SU-DHL-6 (cell line): ENCODE measurements around the gene DCXR.

Experiments
- H2AFZ ChIP-seq: fragments of 200-600 bp; sonication (generic); 2 replicates; pipeline ENCODE4 v1.6.1; 2014; ENCODE audit warnings: low read depth, mild to moderate bottlenecking, moderate library complexity, mixed read lengths, antibody characterized with exemption, low read length; ENCODE audit not compliant: severe bottlenecking
- H3F3A ChIP-seq: fragments of 200-600 bp; shearing (Covaris generic); 2 replicates; pipeline ENCODE4 v1.6.0; 2016; ENCODE audit warnings: antibody characterized with exemption, mild to moderate bottlenecking; ENCODE audit not compliant: insufficient read depth
- H3K27ac ChIP-seq: fragments of 200-600 bp; sonication (generic); 2 replicates; pipeline ENCODE4 v1.5.1; 2016; ENCODE audit warnings: low read depth, mild to moderate bottlenecking, low read length, moderate library complexity, mixed read lengths
- H3K27me3 ChIP-seq: fragments of 200-600 bp; sonication (generic), shearing (Covaris generic); 2 replicates; pipeline ENCODE4 v1.6.0; 2014; ENCODE audit warnings: mild to moderate bottlenecking, low read length
- H3K36me3 ChIP-seq: fragments of 200-600 bp; sonication (generic); 2 replicates; pipeline ENCODE4 v1.6.1; 2014; ENCODE audit warnings: mild to moderate bottlenecking, low read length, mixed read lengths
- H3K4me2 ChIP-seq: fragments of 300-600, 200-600 bp; shearing (Covaris generic), sonication (generic); 2 replicates; pipeline ENCODE4 v1.6.0; 2014; ENCODE audit warnings: low read length, low read depth, mild to moderate bottlenecking; ENCODE audit not compliant: poor library complexity, severe bottlenecking
- H3K4me3 ChIP-seq: fragments of 200-600 bp; sonication (generic); 2 replicates; pipeline ENCODE4 v1.5.1; 2014; ENCODE audit warnings: antibody characterized with exemption, low read length, mild to moderate bottlenecking, mixed read lengths; ENCODE audit not compliant: insufficient read depth, poor library complexity, severe bottlenecking
- H3K79me2 ChIP-seq: fragments of 200-600 bp; sonication (generic); 2 replicates; pipeline ENCODE4 v1.6.1; 2014; ENCODE audit warnings: mild to moderate bottlenecking, low read length, moderate library complexity; ENCODE audit not compliant: insufficient read depth
- H3K9ac ChIP-seq: fragments of 200-600 bp; sonication (generic); 2 replicates; pipeline ENCODE4 v1.7.0; 2014; ENCODE audit warnings: mild to moderate bottlenecking, low read length
- H3K9me2 ChIP-seq: fragments of 200-600 bp; sonication (generic); replicated peaks from 2 replicates; pipeline ENCODE4 v1.6.1; 2014; ENCODE audit warnings: low read length; ENCODE audit not compliant: insufficient read depth
- H3K9me3 ChIP-seq: fragments of 200-600 bp; sonication (generic); 2 replicates; pipeline ENCODE4 v1.6.1; 2014; ENCODE audit warnings: low read length, mixed read lengths; ENCODE audit not compliant: insufficient read depth
- H4K20me1 ChIP-seq: fragments of 200-600 bp; sonication (generic); 2 replicates; pipeline ENCODE4 v1.6.1; 2014; ENCODE audit warnings: low read depth, mild to moderate bottlenecking, antibody characterized with exemption, low read length, moderate library complexity, mixed read lengths
- EZH2phosphoT487 ChIP-seq: fragments of 200-600 bp; sonication (generic), shearing (Covaris generic); conservative IDR thresholded peaks from 2 replicates; pipeline ENCODE4 v1.6.1; 2018; ENCODE audit warnings: mild to moderate bottlenecking, antibody characterized with exemption, low read length, moderate library complexity, mixed read lengths
- TF ChIP-seq, protein P1 (sequence below): fragments of 200-600 bp; sonication (generic); IDR thresholded peaks from one replicate; pipeline ENCODE4 v1.5.1; 2017; ENCODE audit warnings: antibody characterized with exemption, mild to moderate bottlenecking, low read length, moderate library complexity; ENCODE audit not compliant: insufficient read depth, poor library complexity, severe bottlenecking

DCXR gene

GRCh38 chr17:82004517-82005455, 32.7 kb downstream of the DCXR start:
- Histone ChIP-seq H3K27me3 (no peaks in the 10 kb centered on the region), H3F3A (no peaks in the 10 kb centered on the region), H3K79me2 (no peaks in the 10 kb centered on the region), H3K9ac (no peak overlapping the region), H3K4me2 (no peak overlapping the region), H4K20me1 (no peaks in the 10 kb centered on the region), H3K9me3 (no peaks in the 10 kb centered on the region), H3K27ac (no peak overlapping the region), H3K9me2 (no peaks in the 10 kb centered on the region), H2AFZ (no peak overlapping the region), H3K4me3 (no peak overlapping the region), H3K36me3 (no peaks in the 10 kb centered on the region)
- TF ChIP-seq, protein P1, sequence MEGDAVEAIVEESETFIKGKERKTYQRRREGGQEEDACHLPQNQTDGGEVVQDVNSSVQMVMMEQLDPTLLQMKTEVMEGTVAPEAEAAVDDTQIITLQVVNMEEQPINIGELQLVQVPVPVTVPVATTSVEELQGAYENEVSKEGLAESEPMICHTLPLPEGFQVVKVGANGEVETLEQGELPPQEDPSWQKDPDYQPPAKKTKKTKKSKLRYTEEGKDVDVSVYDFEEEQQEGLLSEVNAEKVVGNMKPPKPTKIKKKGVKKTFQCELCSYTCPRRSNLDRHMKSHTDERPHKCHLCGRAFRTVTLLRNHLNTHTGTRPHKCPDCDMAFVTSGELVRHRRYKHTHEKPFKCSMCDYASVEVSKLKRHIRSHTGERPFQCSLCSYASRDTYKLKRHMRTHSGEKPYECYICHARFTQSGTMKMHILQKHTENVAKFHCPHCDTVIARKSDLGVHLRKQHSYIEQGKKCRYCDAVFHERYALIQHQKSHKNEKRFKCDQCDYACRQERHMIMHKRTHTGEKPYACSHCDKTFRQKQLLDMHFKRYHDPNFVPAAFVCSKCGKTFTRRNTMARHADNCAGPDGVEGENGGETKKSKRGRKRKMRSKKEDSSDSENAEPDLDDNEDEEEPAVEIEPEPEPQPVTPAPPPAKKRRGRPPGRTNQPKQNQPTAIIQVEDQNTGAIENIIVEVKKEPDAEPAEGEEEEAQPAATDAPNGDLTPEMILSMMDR = no peak
- no peak for TF ChIP-seq EZH2phosphoT487

DNA sequence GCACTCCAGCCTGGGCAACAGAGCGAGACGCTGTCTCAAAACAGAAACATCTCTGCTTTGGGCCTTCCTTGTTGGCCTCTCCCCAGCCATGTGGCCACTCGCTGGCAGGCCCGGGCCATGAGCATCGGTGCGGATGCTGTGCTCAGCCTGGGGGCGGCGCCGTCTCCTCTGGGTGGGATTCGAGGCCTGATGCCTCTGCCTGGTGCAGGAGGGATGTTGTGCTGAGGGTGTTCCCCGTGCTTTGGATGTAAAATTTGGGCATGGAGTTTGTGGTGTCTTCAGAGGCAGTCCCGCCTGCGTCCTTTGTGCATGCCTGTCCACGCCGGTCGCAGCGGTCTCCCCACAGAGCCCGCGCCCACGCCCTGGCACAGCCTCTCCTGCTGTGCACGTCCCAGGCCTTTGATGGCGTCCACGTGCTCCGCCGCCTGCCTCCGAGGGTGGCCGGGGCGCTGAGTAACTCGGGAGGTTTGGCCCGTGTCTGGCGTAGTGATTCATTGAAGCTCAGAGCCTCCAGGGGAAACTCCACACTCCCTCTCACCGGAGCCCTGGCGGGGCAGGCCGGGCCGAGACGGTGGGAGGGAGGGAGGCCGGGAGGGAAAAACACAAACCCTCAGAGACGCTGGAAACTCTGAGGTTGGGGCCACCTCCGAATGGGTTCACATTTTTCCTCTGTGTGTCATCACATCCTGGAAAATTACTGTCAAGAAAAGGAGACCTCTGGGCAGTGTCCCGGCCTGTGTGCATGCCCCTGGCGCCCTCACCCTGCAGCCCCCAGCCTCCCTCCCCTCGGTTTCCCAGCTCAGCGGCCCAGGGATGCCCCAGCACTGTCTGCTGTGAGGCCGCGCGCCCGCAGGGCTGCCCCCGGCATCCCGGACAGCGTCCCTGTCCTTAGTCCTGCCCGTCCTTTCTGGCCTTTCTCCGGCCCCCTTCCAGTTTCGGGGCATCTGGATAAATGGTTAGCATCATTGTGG, 33.8 kb downstream of the DCXR start:
- Histone ChIP-seq H3K4me2 (no peak overlapping the region), H3K9me2 (no peaks in the 10 kb centered on the region), H3K27ac (no peak overlapping the region), H2AFZ (no peak overlapping the region), H3K9ac (no peak overlapping the region), H3K4me3 (no peak overlapping the region), H3F3A (no peaks in the 10 kb centered on the region), H3K27me3 (no peaks in the 10 kb centered on the region), H3K36me3 (no peaks in the 10 kb centered on the region), H3K79me2 (no peaks in the 10 kb centered on the region), H4K20me1 (no peaks in the 10 kb centered on the region), H3K9me3 (no peaks in the 10 kb centered on the region)
- TF ChIP-seq EZH2phosphoT487 = no peak
- TF ChIP-seq, protein P1 = no peak

- H3K27ac ChIP-seq = no peak overlapping the region
- no peaks in the 10 kb centered on the region for H3K9me2 ChIP-seq
- no peak overlapping the region for H3K4me3 ChIP-seq
- H2AFZ ChIP-seq = no peak overlapping the region
- H3K9me3 ChIP-seq = no peaks in the 10 kb centered on the region
- H3K79me2 ChIP-seq = no peaks in the 10 kb centered on the region
- H4K20me1 ChIP-seq = no peaks in the 10 kb centered on the region
- H3F3A ChIP-seq = no peaks in the 10 kb centered on the region
- TF ChIP-seq, protein P1 = no peak
- TF ChIP-seq EZH2phosphoT487 = no peak
- H3K4me2 ChIP-seq = no peak overlapping the region
- no peak overlapping the region for H3K9ac ChIP-seq
- H3K36me3 ChIP-seq = no peaks in the 10 kb centered on the region
- H3K27me3 ChIP-seq = no peaks in the 10 kb centered on the region
Measured at GRCh38 chr17:82001571-82002056, 35.9 kb downstream of the DCXR start.
